OCI-LY7 (cell line): ENCODE results near the gene ACTL9. TPM values are rescaled to one million over a fixed set of nuclear protein-coding genes. Genes with fewer than 3 reads are reported as not detected.

ENCODE experiments used
- BruUV-seq: library from RNA; stranded (reverse); fragments of 400-500 nt; replicated peaks from 2 replicates; lab custom pipeline; 2021; lab: Mats Ljungman, UMichigan
- CTCF ChIA-PET: fragments of 300-600 bp; sonication (Branson Sonifier 250); formaldehyde crosslinking; loops from one replicate; lab custom pipeline; 2022; ENCODE audit warnings: antibody characterized with exemption; ENCODE audit not compliant: unreplicated experiment; lab: Charles Lee
- POLR2A ChIA-PET: fragments of 300-600 bp; sonication (Branson Sonifier 250); formaldehyde crosslinking; loops from one replicate; lab custom pipeline; 2022; ENCODE audit warnings: antibody characterized with exemption; lab: Charles Lee
- DNase-seq: peaks from one replicate; pipeline ENCODE4 v3.0.0-alpha.2; 2015; ENCODE audit warnings: low spot score
- H2AFZ ChIP-seq: fragments of 200-600 bp; sonication (generic), shearing (Covaris generic); 2 replicates; pipeline ENCODE4 v1.6.1; 2014; ENCODE audit warnings: mild to moderate bottlenecking, antibody characterized with exemption, low read length, moderate library complexity
- H3K27ac ChIP-seq: fragments of 200-600 bp; sonication (generic); 2 replicates; pipeline ENCODE4 v1.5.1; 2014; ENCODE audit warnings: mixed run types, low read depth, mild to moderate bottlenecking, moderate library complexity, low read length, inconsistent platforms; ENCODE audit not compliant: poor library complexity, severe bottlenecking
- H3K36me3 ChIP-seq: fragments of 200-600 bp; sonication (generic); 2 replicates; pipeline ENCODE4 v1.6.1; 2014; ENCODE audit warnings: mild to moderate bottlenecking, antibody characterized with exemption, low read length, moderate library complexity, mixed read lengths; ENCODE audit not compliant: insufficient read depth
- H3K4me1 ChIP-seq: fragments of 200-600 bp; sonication (generic); 2 replicates; pipeline ENCODE4 v1.5.1; 2014; ENCODE audit warnings: mild to moderate bottlenecking, low read length; ENCODE audit not compliant: insufficient read depth, poor library complexity, severe bottlenecking
- H3K4me2 ChIP-seq: fragments of 200-600 bp; sonication (generic); 2 replicates; pipeline ENCODE4 v1.6.1; 2014; ENCODE audit warnings: mild to moderate bottlenecking, low read length
- H3K4me3 ChIP-seq: fragments of 200-600 bp; sonication (generic); 2 replicates; pipeline ENCODE4 v1.5.1; 2014; ENCODE audit warnings: mild to moderate bottlenecking, low read depth, low read length; ENCODE audit not compliant: poor library complexity, severe bottlenecking
- H3K79me2 ChIP-seq: fragments of 200-600 bp; sonication (generic); 2 replicates; pipeline ENCODE4 v1.6.1; 2016; ENCODE audit warnings: low read depth, mild to moderate bottlenecking, low read length, moderate library complexity, mixed read lengths; ENCODE audit not compliant: insufficient read depth
- H3K9me2 ChIP-seq: fragments of 200-600 bp; sonication (generic); 2 replicates; pipeline ENCODE4 v1.6.1; 2016; ENCODE audit warnings: mild to moderate bottlenecking, low read length, mixed read lengths; ENCODE audit not compliant: insufficient read depth
- H3K9me3 ChIP-seq: fragments of 200-600 bp; sonication (generic); 2 replicates; pipeline ENCODE4 v1.6.1; 2014; ENCODE audit warnings: mild to moderate bottlenecking, mixed run types, low read length, mixed read lengths
- H4K20me1 ChIP-seq: fragments of 200-600 bp; sonication (generic); 2 replicates; pipeline ENCODE4 v1.6.1; 2014; ENCODE audit warnings: mild to moderate bottlenecking, antibody characterized with exemption, low read length, moderate library complexity, mixed read lengths; ENCODE audit not compliant: insufficient read depth
- EZH2phosphoT487 ChIP-seq: fragments of 200-600 bp; sonication (generic); IDR thresholded peaks from 2 replicates; pipeline ENCODE4 v1.6.1; 2018; ENCODE audit warnings: low read depth, borderline replicate concordance, mild to moderate bottlenecking, mixed run types, antibody characterized with exemption, low read length, moderate library complexity, mixed read lengths
- intact Hi-C: fragments of 100-400 bp; cut with micrococcal nuclease; formaldehyde crosslinking; loops from one replicate; pipeline ENCODE4 v1.10.0; 2022; ENCODE audit not compliant: unreplicated experiment
- total RNA-seq, 2 experiments: library from RNA; depleted of rRNA in 1 of 2; stranded (reverse); fragments of >200 nt in 1 of 2; shearing (Covaris generic) in 1 of 2; gene quantifications; 2 replicates each; pipeline ENCODE4 v1.2.3, GENCODE V29; 2014 to 2022
- TF ChIP-seq, protein P1 (sequence below): fragments of 200-600 bp; sonication (generic); conservative IDR thresholded peaks from 2 replicates; pipeline ENCODE4 v1.5.1; 2014; ENCODE audit warnings: mild to moderate bottlenecking, antibody characterized with exemption, low read length, moderate library complexity, mixed read lengths

ACTL9 gene
- total RNA-seq, 2 experiments from 2014 or later: not detected

GRCh38 chr19:8682931-8683330, 15.7 kb downstream of the ACTL9 start:
- DNase-seq: no peak
- CTCF ChIA-PET: no interaction called here
- intact Hi-C loops: no loop called here

DNA sequence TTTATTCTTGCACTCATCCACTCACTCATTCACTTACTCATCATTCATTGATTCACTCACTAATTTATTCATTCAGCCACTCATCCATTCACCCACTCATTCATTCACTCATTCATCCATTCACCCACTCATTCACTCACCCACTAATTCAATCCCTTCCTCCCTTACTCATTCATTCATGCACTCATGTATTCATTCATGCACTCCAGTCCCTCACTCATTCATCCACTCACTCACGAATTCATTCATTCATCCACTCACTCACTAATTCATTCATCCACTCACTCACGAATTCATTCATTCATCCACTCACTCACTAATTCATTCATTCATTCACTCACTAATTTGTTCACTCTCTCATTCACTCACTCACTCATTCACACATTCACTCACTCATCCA, 16.1 kb downstream of the ACTL9 start:
- ChIA-PET CTCF (no interaction called here), POLR2A (no interaction called here)
- no TSS peak for BruUV-seq
- H4K20me1 ChIP-seq: no peaks in the 10 kb centered on the region
- H3K36me3 ChIP-seq: no peaks in the 10 kb centered on the region
- H3K4me2 ChIP-seq: no peak overlapping the region
- TF ChIP-seq, protein P1, sequence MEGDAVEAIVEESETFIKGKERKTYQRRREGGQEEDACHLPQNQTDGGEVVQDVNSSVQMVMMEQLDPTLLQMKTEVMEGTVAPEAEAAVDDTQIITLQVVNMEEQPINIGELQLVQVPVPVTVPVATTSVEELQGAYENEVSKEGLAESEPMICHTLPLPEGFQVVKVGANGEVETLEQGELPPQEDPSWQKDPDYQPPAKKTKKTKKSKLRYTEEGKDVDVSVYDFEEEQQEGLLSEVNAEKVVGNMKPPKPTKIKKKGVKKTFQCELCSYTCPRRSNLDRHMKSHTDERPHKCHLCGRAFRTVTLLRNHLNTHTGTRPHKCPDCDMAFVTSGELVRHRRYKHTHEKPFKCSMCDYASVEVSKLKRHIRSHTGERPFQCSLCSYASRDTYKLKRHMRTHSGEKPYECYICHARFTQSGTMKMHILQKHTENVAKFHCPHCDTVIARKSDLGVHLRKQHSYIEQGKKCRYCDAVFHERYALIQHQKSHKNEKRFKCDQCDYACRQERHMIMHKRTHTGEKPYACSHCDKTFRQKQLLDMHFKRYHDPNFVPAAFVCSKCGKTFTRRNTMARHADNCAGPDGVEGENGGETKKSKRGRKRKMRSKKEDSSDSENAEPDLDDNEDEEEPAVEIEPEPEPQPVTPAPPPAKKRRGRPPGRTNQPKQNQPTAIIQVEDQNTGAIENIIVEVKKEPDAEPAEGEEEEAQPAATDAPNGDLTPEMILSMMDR: no peak
- TF ChIP-seq EZH2phosphoT487: no peak
- intact Hi-C loops: no loop called here
- no peaks in the 10 kb centered on the region for H3K9me3 ChIP-seq
- no peaks in the 10 kb centered on the region for H3K4me1 ChIP-seq
- no peak overlapping the region for H3K27ac ChIP-seq
- no peak overlapping the region for H2AFZ ChIP-seq
- no peaks in the 10 kb centered on the region for H3K79me2 ChIP-seq
- no peaks in the 10 kb centered on the region for H3K9me2 ChIP-seq
- H3K4me3 ChIP-seq: no peak overlapping the region
- no peak for DNase-seq

More at GRCh38 chr19:8682931-8683330, 15.7 kb downstream of the ACTL9 start:
- H4K20me1 ChIP-seq: no peaks in the 10 kb centered on the region
- POLR2A ChIA-PET: no interaction called here
- H3K36me3 ChIP-seq: no peaks in the 10 kb centered on the region
- H3K4me1 ChIP-seq: no peaks in the 10 kb centered on the region
- H2AFZ ChIP-seq: no peak overlapping the region
- no peak for TF ChIP-seq EZH2phosphoT487
- TF ChIP-seq, protein P1: no peak
- H3K79me2 ChIP-seq: no peaks in the 10 kb centered on the region
- H3K27ac ChIP-seq: no peak overlapping the region
- H3K9me3 ChIP-seq: no peaks in the 10 kb centered on the region
- no peaks in the 10 kb centered on the region for H3K9me2 ChIP-seq
- no TSS peak for BruUV-seq
- no peak overlapping the region for H3K4me2 ChIP-seq
- H3K4me3 ChIP-seq: no peak overlapping the region

GRCh38 chr19:8681345-8682029, 17.1 kb downstream of the ACTL9 start:
- ChIA-PET POLR2A (no interaction called here), CTCF (no interaction called here)
- Histone ChIP-seq H3K4me2 (no peak overlapping the region), H3K36me3 (no peaks in the 10 kb centered on the region), H3K9me3 (no peaks in the 10 kb centered on the region), H3K4me3 (no peak overlapping the region), H3K9me2 (no peaks in the 10 kb centered on the region), H2AFZ (no peak overlapping the region), H3K4me1 (no peaks in the 10 kb centered on the region), H3K79me2 (no peaks in the 10 kb centered on the region), H4K20me1 (no peaks in the 10 kb centered on the region), H3K27ac (no peak overlapping the region)
- TF ChIP-seq EZH2phosphoT487: no peak
- TF ChIP-seq, protein P1: no peak
- no peak for DNase-seq
- intact Hi-C loops: no loop called here
- no TSS peak for BruUV-seq
